ENCODE measurements around the gene PSMC3. TPM values are rescaled to one million over a fixed set of nuclear protein-coding genes. Genes with fewer than 3 reads are reported as not detected.

PSMC3 gene
- total RNA-seq, 4 donors from 2014 or later, result 72.9 to 134 (median 122) TPM

- Histone ChIP-seq H3K27ac (peak overlapping the region; percentile 42 to 94 (median 84)), H3K27me3 (no peaks in the 10 kb centered on the region), H3K36me3 (no peaks in the 10 kb centered on the region), H3K9me3 (no peaks in the 10 kb centered on the region), H3K4me3 (no peak overlapping the region), H3K4me1 (peaks cover 19 to 70% (median 27%) of the 10 kb centered on the region in 3 donors)
- WGBS, 2 donors, result 77 to 100% methylated on average over 1 to 12 of the region's 14 CpGs
- TF ChIP-seq CTCF (IDR thresholded peaks at IDR 0.05) (no peak), POLR2A (IDR thresholded peaks at IDR 0.05) (no peak)
- DNase-seq, result no peak
- intact Hi-C loops (cut with DNase I), result no loop called here
Measured at GRCh38 chr11:47392546-47393162, 33.6 kb downstream of the PSMC3 start.

GRCh38 chr11:47391711-47392432, 34.4 kb downstream of the PSMC3 start:
- no peak for DNase-seq
- Histone ChIP-seq H3K4me3 (no peak overlapping the region), H3K4me1 (peaks cover 20 to 73% (median 28%) of the 10 kb centered on the region in 3 donors), H3K27me3 (no peaks in the 10 kb centered on the region), H3K27ac (peak overlapping the region; percentile 12 to 61 (median 33)), H3K36me3 (no peaks in the 10 kb centered on the region), H3K9me3 (no peaks in the 10 kb centered on the region)
- 73 to 77% methylated on average over 4 to 10 of the region's 16 CpGs for WGBS, 2 donors
- intact Hi-C loops (cut with DNase I), result no loop called here
- TF ChIP-seq POLR2A (IDR thresholded peaks at IDR 0.05), result no peak
- TF ChIP-seq CTCF (IDR thresholded peaks at IDR 0.05), result no peak

GRCh38 chr11:47391077-47391583, 35.1 kb downstream of the PSMC3 start:
- Histone ChIP-seq H3K27ac (peak overlapping the region; percentile 1 to 61 (median 33)), H3K27me3 (no peaks in the 10 kb centered on the region), H3K4me1 (peaks cover 20 to 73% (median 28%) of the 10 kb centered on the region in 3 donors), H3K36me3 (no peaks in the 10 kb centered on the region), H3K9me3 (no peaks in the 10 kb centered on the region), H3K4me3 (no peak overlapping the region)
- no peak for DNase-seq
- intact Hi-C loops (cut with DNase I), result no loop called here
- 66 to 85% methylated on average over 9 to 10 of the region's 11 CpGs for WGBS, 2 donors
- TF ChIP-seq POLR2A (IDR thresholded peaks at IDR 0.05), result peak in 1 of 4 donors; percentile 34
- TF ChIP-seq CTCF (IDR thresholded peaks at IDR 0.05), result no peak

- WGBS, 2 donors, result 80 to 84% methylated on average over 1 to 3 of the region's 6 CpGs
- DNase-seq, result no peak
- H3K4me1 ChIP-seq, result peaks cover 20 to 66% (median 28%) of the 10 kb centered on the region in 3 donors
- H3K27ac ChIP-seq, result peak overlapping the region in 3 of 4 donors; percentile 11 to 61 (median 44)
- no peaks in the 10 kb centered on the region for H3K9me3 ChIP-seq
- no peaks in the 10 kb centered on the region for H3K36me3 ChIP-seq
- no peak for TF ChIP-seq POLR2A (IDR thresholded peaks at IDR 0.05)
- TF ChIP-seq CTCF (IDR thresholded peaks at IDR 0.05), result no peak
- intact Hi-C loops (cut with DNase I), result no loop called here
- H3K4me3 ChIP-seq, result no peak overlapping the region
- no peaks in the 10 kb centered on the region for H3K27me3 ChIP-seq
Measured at GRCh38 chr11:47390422-47390760, 35.8 kb downstream of the PSMC3 start.

All from esophagus squamous epithelium (tissue), 5 donors.